Measurements from ENCODE around the gene TRAF3. TPM values are rescaled to one million over a fixed set of nuclear protein-coding genes. Genes with fewer than 3 reads are reported as not detected.
A peak's percentile ranks its signal among the peaks of the same experiment; 100 is the strongest.
"Not testable (repeated sequence)": the region's sequence is repeated elsewhere in the genome, so short reads cannot be mapped to it uniquely, and the experiment has no call there.

The TRAF3 gene
- total RNA-seq, 1 donor from 2014 or later = 11.3 TPM

DNA sequence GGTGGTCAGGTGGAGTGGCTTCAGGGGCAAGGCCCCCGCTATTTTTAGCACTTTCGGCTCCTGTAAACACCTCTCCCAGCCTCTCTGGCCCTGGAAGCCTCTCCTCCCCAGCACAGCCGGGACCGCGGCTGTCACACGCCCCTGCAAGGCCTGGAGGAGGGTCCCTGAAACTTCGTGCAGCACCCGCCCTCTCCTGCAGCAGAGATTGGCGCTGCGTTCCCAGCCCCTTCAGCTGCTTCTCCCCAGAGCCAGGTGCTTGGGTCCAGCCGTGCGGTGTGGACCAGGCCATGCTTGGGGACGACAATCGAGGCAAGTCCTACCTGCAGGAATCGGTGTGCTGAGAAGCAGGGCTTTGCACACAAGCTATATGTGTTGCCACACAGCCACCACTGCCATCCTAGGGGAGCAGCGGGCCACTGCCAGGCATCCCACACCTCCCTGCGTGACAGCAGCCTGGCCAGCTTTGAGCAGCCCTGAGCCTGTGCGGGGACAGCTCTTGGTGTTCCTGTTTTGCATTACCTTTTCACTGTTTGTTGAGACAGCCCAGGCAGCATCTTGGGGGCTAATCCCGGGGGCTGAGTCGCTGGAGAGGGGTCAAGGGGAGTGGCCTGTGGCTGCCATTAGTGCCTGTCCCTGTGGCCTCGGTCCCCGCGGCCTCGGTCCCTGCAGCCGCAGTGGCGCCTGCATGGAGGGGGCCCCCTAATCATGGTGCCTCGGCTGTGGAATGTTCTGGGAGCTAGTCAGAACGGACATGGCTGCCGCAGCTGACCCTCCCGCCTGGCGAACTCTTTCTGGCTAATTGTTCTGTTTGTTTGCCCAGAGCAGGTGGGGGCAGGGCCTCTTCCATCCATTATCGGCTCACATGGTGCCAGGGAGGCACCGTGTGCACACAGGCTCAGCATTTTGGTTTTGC, 27.6 kb upstream of the TRAF3 start:
- DNase-seq (ENCODE audit: missing footprints) (no peak), ATAC-seq (no peak)
- intact Hi-C loops (cut with DNase I) = no loop called here

- DNase-seq (ENCODE audit: missing footprints) (no peak), ATAC-seq (no peak)
- intact Hi-C loops (cut with DNase I) = no loop called here
These were observed 26.9 kb upstream of the TRAF3 start for GRCh38 chr14:102750376-102750775.

DNA sequence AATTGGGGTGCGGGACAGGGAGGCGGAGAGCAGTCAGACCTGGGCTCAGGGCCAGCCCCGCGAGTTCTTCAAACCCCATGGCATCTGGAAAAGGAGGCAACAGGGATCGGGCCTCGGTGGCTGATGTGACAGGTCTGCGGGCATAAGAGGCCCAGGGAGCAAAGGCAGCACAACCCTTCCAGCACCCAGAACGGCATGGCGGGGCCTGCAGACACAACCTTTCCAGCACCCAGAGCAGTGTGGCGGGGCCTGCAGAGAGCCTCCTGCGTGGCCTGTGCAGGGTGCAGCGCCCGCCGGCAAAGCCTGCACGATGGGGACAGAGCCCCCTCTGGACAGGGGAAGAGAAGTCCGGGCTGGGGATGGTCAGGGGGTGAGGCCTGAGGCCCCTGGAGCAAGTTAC, 26.2 kb upstream of the TRAF3 start:
- ATAC-seq = no peak
- intact Hi-C loops (cut with DNase I) = no loop called here
- no peak for DNase-seq (ENCODE audit: missing footprints)

GRCh38 chr14:102752239-102752847, 24.9 kb upstream of the TRAF3 start:
- intact Hi-C loops (cut with DNase I) = no loop called here
- no peak for DNase-seq (ENCODE audit: missing footprints)
- no peak for ATAC-seq

GRCh38 chr14:102754370-102755262, 22.6 kb upstream of the TRAF3 start:
- no peak for ATAC-seq

GRCh38 chr14:102757646-102758045, 19.6 kb upstream of the TRAF3 start:
- intact Hi-C loops (cut with DNase I) = no loop called here
- peak; percentile 21 for DNase-seq (ENCODE audit: missing footprints)
- ATAC-seq = no peak

More at GRCh38 chr14:102754370-102755262, 22.6 kb upstream of the TRAF3 start:
- DNase-seq (ENCODE audit: missing footprints) = no peak
- intact Hi-C loops (cut with DNase I) = no loop called here

- ATAC-seq = no peak
- intact Hi-C loops (cut with DNase I) = no loop called here
- no peak for DNase-seq (ENCODE audit: missing footprints)
These were observed 19.2 kb upstream of the TRAF3 start for GRCh38 chr14:102758087-102758486.

DNA sequence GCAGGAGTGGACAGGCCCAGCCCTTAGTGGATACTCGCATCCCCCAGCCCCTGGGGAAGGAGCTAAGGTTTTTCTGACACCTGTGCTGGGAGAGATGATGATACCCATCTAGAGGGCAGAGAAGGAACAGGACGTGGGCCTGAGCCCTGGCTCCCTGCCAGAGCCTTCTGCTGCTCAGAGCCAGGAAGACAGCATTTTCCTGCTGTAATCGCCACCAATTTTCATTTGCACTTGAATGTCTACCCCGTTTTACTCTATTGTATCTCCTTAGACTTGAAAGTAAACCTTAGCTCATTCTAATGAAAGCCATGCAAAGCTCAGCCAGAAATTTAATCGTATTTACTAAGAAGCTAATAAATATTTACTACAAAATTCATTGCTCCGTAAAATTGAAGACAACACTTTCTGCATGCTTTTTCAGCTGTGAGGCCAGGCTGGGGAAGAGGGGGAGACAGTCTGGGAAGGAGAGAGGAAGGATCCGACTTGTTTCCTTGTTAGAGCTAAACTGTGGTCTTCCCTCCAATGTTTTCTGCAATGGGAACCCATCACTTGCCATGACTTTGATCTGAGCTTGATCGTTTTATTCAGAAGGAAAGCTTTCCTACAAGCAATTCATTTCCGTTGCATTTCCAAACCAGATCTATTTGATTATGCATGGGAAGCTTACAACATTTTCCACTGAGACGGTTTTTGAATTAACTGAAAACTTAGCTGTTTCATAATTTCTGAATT, 17.6 kb upstream of the TRAF3 start:
- intact Hi-C loops (cut with DNase I) = no loop called here
- ATAC-seq = no peak

DNA sequence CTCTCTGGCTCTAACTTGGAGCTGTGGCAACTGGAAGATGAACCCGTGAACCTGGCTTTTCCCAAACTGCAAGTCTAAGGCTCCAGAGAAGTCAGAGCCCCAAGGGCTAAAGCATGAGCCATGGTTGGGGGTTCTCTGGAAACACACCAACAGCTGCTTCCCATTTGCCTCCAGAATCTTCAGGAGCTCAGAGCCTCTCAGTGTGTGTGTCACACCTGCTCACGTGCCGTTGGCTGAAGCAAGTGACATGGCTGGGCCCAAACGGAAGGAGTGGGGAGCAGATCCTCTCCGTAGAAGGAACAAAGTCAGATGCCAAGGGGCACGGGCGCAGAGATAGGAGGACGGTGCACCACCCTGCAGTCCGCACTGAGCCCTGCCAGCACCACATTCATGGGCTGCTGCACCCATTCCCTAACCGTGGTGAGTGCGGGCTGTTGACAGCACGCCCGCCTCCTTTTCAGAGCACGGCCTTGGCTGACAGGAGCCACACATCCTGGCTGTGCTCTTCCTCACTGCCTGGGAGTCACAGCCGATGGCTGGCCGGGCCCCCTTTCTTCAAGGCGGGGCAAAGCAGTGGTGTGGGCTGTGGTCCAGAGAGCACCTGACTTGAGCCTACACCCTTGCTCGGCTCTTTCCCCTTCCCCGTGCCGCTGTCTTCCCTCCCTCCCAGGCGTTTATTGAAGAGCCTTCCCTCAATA, 16.6 kb upstream of the TRAF3 start:
- ATAC-seq (peak; percentile 44), DNase-seq (ENCODE audit: missing footprints) (peak; percentile 40)
- intact Hi-C loops (cut with DNase I) = no loop called here

More for the DNA sequence above, 17.6 kb upstream of the TRAF3 start:
- DNase-seq (ENCODE audit: missing footprints) = peak; percentile 31

- intact Hi-C loops (cut with DNase I) = no loop called here
- DNase-seq (ENCODE audit: missing footprints) (peak; percentile 17), ATAC-seq (no peak)
These were observed 16.0 kb upstream of the TRAF3 start for GRCh38 chr14:102761206-102761605.

- intact Hi-C loops (cut with DNase I) = no loop called here
- ATAC-seq = no peak
These were observed 13.0 kb upstream of the TRAF3 start for GRCh38 chr14:102764220-102764671.

DNA sequence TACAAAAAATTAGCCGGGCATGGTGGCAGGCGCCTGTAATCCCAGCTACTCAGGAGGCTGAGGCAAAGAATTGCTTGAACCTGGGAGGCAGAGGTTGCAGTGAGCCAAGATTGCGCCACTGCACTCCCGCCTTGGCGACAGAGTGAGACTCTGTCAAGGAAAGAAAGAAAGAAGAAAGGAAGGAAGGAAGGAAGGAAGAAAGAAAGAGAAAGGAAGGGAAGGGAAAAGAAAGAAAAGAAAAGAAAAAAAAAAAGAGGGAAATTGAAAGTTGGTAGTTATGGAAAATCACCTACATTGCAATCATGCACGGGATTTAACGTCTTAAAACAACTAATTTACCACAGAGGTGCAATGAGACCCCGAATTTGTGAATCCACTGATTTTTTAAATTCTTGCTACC, 11.5 kb upstream of the TRAF3 start:
- DNase-seq (ENCODE audit: missing footprints); ATAC-seq; intact Hi-C loops (cut with DNase I): not testable (repeated sequence)

More at GRCh38 chr14:102764220-102764671, 13.0 kb upstream of the TRAF3 start:
- peak; percentile 45 for DNase-seq (ENCODE audit: missing footprints)

- intact Hi-C loops (cut with DNase I) = no loop called here
- DNase-seq (ENCODE audit: missing footprints) (peak; percentile 34), ATAC-seq (peak; percentile 28)
These were observed 8.8 kb upstream of the TRAF3 start for GRCh38 chr14:102768223-102769048.

DNA sequence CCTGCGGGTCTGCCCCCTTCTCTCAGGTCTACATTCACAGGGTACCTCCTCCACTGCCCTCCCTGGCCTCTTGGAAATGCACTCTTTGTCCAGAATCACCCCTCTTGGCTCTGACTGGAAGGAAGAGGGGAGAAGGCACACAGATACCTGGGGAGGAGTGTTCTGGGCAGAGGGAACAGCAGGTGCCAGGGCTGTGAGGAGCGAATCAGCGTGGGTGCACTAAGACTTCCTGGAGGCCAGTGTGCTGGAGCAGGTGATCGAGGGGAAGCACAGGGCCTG, 8.3 kb upstream of the TRAF3 start:
- ATAC-seq = no peak
- intact Hi-C loops (cut with DNase I) = no loop called here
- no peak for DNase-seq (ENCODE audit: missing footprints)

- intact Hi-C loops (cut with DNase I) = no loop called here
- DNase-seq (ENCODE audit: missing footprints) = peak; percentile 7
These were observed 6.8 kb upstream of the TRAF3 start for GRCh38 chr14:102770147-102771123.

GRCh38 chr14:102771144-102771543, 6.1 kb upstream of the TRAF3 start:
- ATAC-seq (no peak), DNase-seq (ENCODE audit: missing footprints) (no peak)
- intact Hi-C loops (cut with DNase I) = no loop called here

More at GRCh38 chr14:102770147-102771123, 6.8 kb upstream of the TRAF3 start:
- no peak for ATAC-seq

Measured in Right ventricle myocardium inferior (tissue), 1 donor.